GM23248 (cell line): Measurements from ENCODE around the gene DIP2C.

Experiments
- EZH2 ChIP-seq: fragments of 200-600 bp; sonication (generic); IDR thresholded peaks from 2 replicates; pipeline ENCODE4 v1.6.1; 2018; ENCODE audit warnings: antibody characterized with exemption, mild to moderate bottlenecking; ENCODE audit not compliant: insufficient read depth, poor library complexity, severe bottlenecking
- EZH2phosphoT487 ChIP-seq: fragments of 200-600 bp; sonication (generic); IDR thresholded peaks from 2 replicates; pipeline ENCODE4 v1.6.1; 2018; ENCODE audit warnings: antibody characterized with exemption, moderate library complexity, mild to moderate bottlenecking, low read depth; ENCODE audit not compliant: insufficient read depth

GRCh38 chr10:380313-380940, 309.0 kb downstream of the DIP2C start:
- TF ChIP-seq EZH2 = no peak
- no peak for TF ChIP-seq EZH2phosphoT487
